Measurements from ENCODE around the gene DENND2C.

The DENND2C gene

DNA sequence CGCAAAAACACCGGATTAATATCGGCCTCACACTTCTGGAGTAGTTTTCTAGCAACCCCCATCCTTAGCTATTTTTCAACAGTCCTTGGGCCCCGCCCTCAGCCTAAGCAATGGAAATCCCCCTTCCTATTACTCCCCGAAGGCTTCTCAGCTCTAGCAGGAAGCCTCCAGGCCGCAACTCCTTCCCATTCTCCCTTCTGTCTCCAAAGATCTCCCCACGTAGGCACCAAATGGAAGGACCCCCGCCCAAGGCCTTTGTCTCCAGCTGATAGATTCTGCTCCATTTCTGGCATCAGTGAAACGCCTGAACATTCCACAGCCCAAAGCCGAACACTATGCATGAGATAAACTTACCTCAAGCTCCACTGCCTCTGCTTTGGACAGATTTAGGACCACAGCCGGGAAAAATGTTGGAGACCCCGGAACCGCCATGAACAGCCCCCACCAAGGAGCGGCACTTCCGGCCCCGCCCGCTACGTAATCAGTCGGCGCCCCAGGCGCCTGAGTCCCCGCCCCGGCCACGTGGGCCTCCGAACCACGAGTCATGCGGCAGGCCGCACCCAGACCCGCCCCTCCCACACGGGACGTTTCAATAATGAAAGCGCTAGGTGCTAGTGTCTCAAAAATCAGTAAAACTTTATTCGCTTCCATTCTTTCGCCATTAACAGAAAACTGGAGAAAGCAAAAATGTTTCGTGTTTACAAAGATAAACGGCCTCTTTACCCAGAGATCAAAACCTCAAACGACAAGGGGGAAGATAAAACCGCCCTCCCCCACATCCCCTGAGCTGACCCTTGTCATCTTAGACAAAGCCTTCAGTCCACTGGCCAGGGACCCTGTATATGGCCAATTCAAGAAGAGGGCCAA is 46.7 kb upstream of the DENND2C start, which contains the start of gene NRAS:
Gene NRAS, minus strand, starts transcription at position 468 of the 867 bp plus-strand sequence. CDS start 611 bp downstream, outside the sequence.
- Histone ChIP-seq H3K27me3 (ENCODE audit: insufficient read depth, poor library complexity, severe bottlenecking) (no peaks in the 10 kb centered on the region), H3K4me3 (replicated peaks; ENCODE audit: insufficient read depth, low read length) (peak within 1 kb of the TSS; percentile 94), H3K27ac (replicated peaks) (peak within 1 kb of the TSS; percentile 92)
- peak; percentile 57 for TF ChIP-seq GABPA (IDR thresholded peaks at IDR 0.05; ENCODE audit: low read depth)
- TF ChIP-seq POLR2AphosphoS5 (IDR thresholded peaks at IDR 0.05; ENCODE audit: low read depth) = peak; percentile 92
- TF ChIP-seq REST (IDR thresholded peaks at IDR 0.05; ENCODE audit: insufficient replicate concordance, low read depth) = no peak
- TF ChIP-seq SPI1 (IDR thresholded peaks at IDR 0.05; ENCODE audit: borderline replicate concordance, low read depth) = no peak
- TF ChIP-seq, protein P1, sequence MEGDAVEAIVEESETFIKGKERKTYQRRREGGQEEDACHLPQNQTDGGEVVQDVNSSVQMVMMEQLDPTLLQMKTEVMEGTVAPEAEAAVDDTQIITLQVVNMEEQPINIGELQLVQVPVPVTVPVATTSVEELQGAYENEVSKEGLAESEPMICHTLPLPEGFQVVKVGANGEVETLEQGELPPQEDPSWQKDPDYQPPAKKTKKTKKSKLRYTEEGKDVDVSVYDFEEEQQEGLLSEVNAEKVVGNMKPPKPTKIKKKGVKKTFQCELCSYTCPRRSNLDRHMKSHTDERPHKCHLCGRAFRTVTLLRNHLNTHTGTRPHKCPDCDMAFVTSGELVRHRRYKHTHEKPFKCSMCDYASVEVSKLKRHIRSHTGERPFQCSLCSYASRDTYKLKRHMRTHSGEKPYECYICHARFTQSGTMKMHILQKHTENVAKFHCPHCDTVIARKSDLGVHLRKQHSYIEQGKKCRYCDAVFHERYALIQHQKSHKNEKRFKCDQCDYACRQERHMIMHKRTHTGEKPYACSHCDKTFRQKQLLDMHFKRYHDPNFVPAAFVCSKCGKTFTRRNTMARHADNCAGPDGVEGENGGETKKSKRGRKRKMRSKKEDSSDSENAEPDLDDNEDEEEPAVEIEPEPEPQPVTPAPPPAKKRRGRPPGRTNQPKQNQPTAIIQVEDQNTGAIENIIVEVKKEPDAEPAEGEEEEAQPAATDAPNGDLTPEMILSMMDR (IDR thresholded peaks at IDR 0.05; ENCODE audit: insufficient read depth, low read length) = no peak
- DNase-seq (ENCODE audit: low read depth in 1 of 2, low spot score in 1 of 2) = peak; percentile 69 to 92

DNA sequence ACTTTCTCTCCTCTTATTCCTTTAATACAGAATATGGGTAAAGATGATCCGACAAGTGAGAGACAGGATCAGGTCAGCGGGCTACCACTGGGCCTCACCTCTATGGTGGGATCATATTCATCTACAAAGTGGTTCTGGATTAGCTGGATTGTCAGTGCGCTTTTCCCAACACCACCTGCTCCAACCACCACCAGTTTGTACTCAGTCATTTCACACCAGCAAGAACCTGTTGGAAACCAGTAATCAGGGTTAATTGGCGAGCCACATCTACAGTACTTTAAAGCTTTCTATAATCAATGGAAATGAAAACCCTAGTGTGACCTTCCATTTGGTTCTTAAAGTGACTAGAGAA is 46.1 kb upstream of the DENND2C start:
- DNase-seq (ENCODE audit: low read depth in 1 of 2, low spot score in 1 of 2) = no peak
- Histone ChIP-seq H3K27ac (replicated peaks) (peak overlapping the region; percentile 92), H3K27me3 (ENCODE audit: insufficient read depth, poor library complexity, severe bottlenecking) (no peaks in the 10 kb centered on the region), H3K4me3 (replicated peaks; ENCODE audit: insufficient read depth, low read length) (peak overlapping the region; percentile 94)
- TF ChIP-seq POLR2AphosphoS5 (IDR thresholded peaks at IDR 0.05; ENCODE audit: low read depth) = no peak
- no peak for TF ChIP-seq GABPA (IDR thresholded peaks at IDR 0.05; ENCODE audit: low read depth)
- no peak for TF ChIP-seq SPI1 (IDR thresholded peaks at IDR 0.05; ENCODE audit: borderline replicate concordance, low read depth)
- TF ChIP-seq REST (IDR thresholded peaks at IDR 0.05; ENCODE audit: insufficient replicate concordance, low read depth) = no peak
- TF ChIP-seq, protein P1 (IDR thresholded peaks at IDR 0.05; ENCODE audit: insufficient read depth, low read length) = no peak

GRCh38 chr1:114712977-114713376 is 43.1 kb upstream of the DENND2C start:
- H3K27ac ChIP-seq (replicated peaks) = no peak overlapping the region
- DNase-seq (ENCODE audit: low read depth in 1 of 2, low spot score in 1 of 2) = no peak
- H3K4me3 ChIP-seq (replicated peaks; ENCODE audit: insufficient read depth, low read length) = no peak overlapping the region
- H3K27me3 ChIP-seq (ENCODE audit: insufficient read depth, poor library complexity, severe bottlenecking) = no peaks in the 10 kb centered on the region
- TF ChIP-seq GABPA (IDR thresholded peaks at IDR 0.05; ENCODE audit: low read depth) = no peak
- TF ChIP-seq, protein P1 (IDR thresholded peaks at IDR 0.05; ENCODE audit: insufficient read depth, low read length) = no peak
- no peak for TF ChIP-seq REST (IDR thresholded peaks at IDR 0.05; ENCODE audit: insufficient replicate concordance, low read depth)
- no peak for TF ChIP-seq SPI1 (IDR thresholded peaks at IDR 0.05; ENCODE audit: borderline replicate concordance, low read depth)
- TF ChIP-seq POLR2AphosphoS5 (IDR thresholded peaks at IDR 0.05; ENCODE audit: low read depth) = no peak
